Mesenchymal stem cell (in vitro differentiated cells and primary cell): ENCODE results near the gene MPRIP.

Source experiments
- DNase-seq: peaks from one replicate; pipeline ENCODE4 v3.0.0-alpha.2; 2013
- H2AFZ ChIP-seq: one replicate; pipeline ENCODE4 v1.6.1; 2013; ENCODE audit warnings: low read depth, mild to moderate bottlenecking, control low read depth, inconsistent platforms, low read length, moderate library complexity
- H2AK5ac ChIP-seq: 2 replicates; pipeline ENCODE4 v1.6.1; 2013; ENCODE audit warnings: low read length, moderate library complexity, mild to moderate bottlenecking, inconsistent platforms; ENCODE audit not compliant: severe bottlenecking
- H2BK120ac ChIP-seq: one replicate; pipeline ENCODE4 v1.6.1; 2013; ENCODE audit warnings: low read depth, mild to moderate bottlenecking, inconsistent platforms, low read length, moderate library complexity
- H2BK12ac ChIP-seq, 2 experiments: one replicate each; pipeline ENCODE4 v1.6.1; 2013; ENCODE audit warnings: inconsistent platforms in 2 of 2, low read length in 2 of 2, mild to moderate bottlenecking in 2 of 2, moderate library complexity in 2 of 2, control low read depth in 1 of 2
- H2BK15ac ChIP-seq: one replicate; pipeline ENCODE4 v1.6.1; 2013; ENCODE audit warnings: mild to moderate bottlenecking, low read depth, inconsistent platforms; ENCODE audit not compliant: poor library complexity, severe bottlenecking
- H2BK5ac ChIP-seq: 2 replicates; pipeline ENCODE4 v1.6.1; 2013; ENCODE audit warnings: low read depth, mild to moderate bottlenecking, low read length, control low read depth, inconsistent platforms; ENCODE audit not compliant: poor library complexity, severe bottlenecking
- H3K14ac ChIP-seq, 2 experiments: one replicate each; pipeline ENCODE4 v1.6.1; 2013; ENCODE audit warnings: inconsistent platforms in 2 of 2, low read length in 2 of 2, control low read depth in 1 of 2, mild to moderate bottlenecking in 1 of 2, moderate library complexity in 1 of 2
- H3K18ac ChIP-seq, 2 experiments: one replicate each; pipeline ENCODE4 v1.6.1; 2013; ENCODE audit warnings: inconsistent platforms in 2 of 2, low read length in 2 of 2, control low read depth in 1 of 2, low read depth in 1 of 2, mild to moderate bottlenecking in 1 of 2
- H3K23ac ChIP-seq, 2 experiments: one replicate each; pipeline ENCODE4 v1.6.1; 2013; ENCODE audit warnings: inconsistent platforms in 2 of 2, low read length in 2 of 2, mild to moderate bottlenecking in 2 of 2, moderate library complexity in 2 of 2, control low read depth in 1 of 2
- H3K27ac ChIP-seq: 2 replicates; pipeline ENCODE4 v1.5.1; 2013; ENCODE audit warnings: mild to moderate bottlenecking, moderate library complexity, low read length, control low read depth, inconsistent platforms; ENCODE audit not compliant: poor library complexity, severe bottlenecking
- H3K27me3 ChIP-seq, 2 experiments: 2 replicates each; pipeline versions ENCODE4 v1.6.1 to v1.7.0; 2013; ENCODE audit warnings: low read length in 2 of 2, mild to moderate bottlenecking in 2 of 2, moderate library complexity in 2 of 2, control low read depth in 1 of 2, inconsistent platforms in 1 of 2; ENCODE audit not compliant: control insufficient read depth in 1 of 2, insufficient read depth in 1 of 2
- H3K36me3 ChIP-seq, 2 experiments: 2 replicates each; pipeline versions ENCODE4 v1.6.1 to v1.7.0; 2013; ENCODE audit warnings: low read length in 2 of 2, control low read depth in 1 of 2, inconsistent platforms in 1 of 2, low read depth in 1 of 2, mild to moderate bottlenecking in 1 of 2; ENCODE audit not compliant: insufficient read depth in 2 of 2, control insufficient read depth in 1 of 2
- H3K4ac ChIP-seq, 2 experiments: one replicate each; pipeline ENCODE4 v1.6.1; 2013; ENCODE audit warnings: inconsistent platforms in 2 of 2, low read length in 2 of 2, mild to moderate bottlenecking in 2 of 2, moderate library complexity in 2 of 2, control low read depth in 1 of 2, low read depth in 1 of 2
- H3K4me1 ChIP-seq: 2 replicates; pipeline ENCODE4 v1.6.1; 2013; ENCODE audit warnings: low read depth, low read length, control low read depth; ENCODE audit not compliant: control insufficient read depth, insufficient read depth
- H3K4me2 ChIP-seq: 2 replicates; pipeline ENCODE4 v1.6.1; 2013; ENCODE audit warnings: low read length, mild to moderate bottlenecking, inconsistent platforms; ENCODE audit not compliant: poor library complexity, severe bottlenecking
- H3K4me3 ChIP-seq, 2 experiments: 2 replicates each; pipeline versions ENCODE4 v1.5.1 to v1.7.0; 2013; ENCODE audit warnings: low read length in 2 of 2, mild to moderate bottlenecking in 2 of 2, control low read depth in 1 of 2, low read depth in 1 of 2; ENCODE audit not compliant: insufficient read depth in 1 of 2
- H3K79me1 ChIP-seq: replicated peaks from 2 replicates; pipeline ENCODE4 v1.6.1; 2013; ENCODE audit warnings: mild to moderate bottlenecking, control low read depth, low read length, inconsistent platforms; ENCODE audit not compliant: poor library complexity, severe bottlenecking
- H3K9ac ChIP-seq: 2 replicates; pipeline ENCODE4 v1.7.0; 2013; ENCODE audit warnings: mild to moderate bottlenecking, low read length, moderate library complexity
- H3K9me3 ChIP-seq: 2 replicates; pipeline ENCODE4 v1.7.0; 2013; ENCODE audit warnings: mild to moderate bottlenecking, low read length; ENCODE audit not compliant: control insufficient read depth
- H4K8ac ChIP-seq: one replicate; pipeline ENCODE4 v1.6.1; 2013; ENCODE audit warnings: inconsistent platforms, mild to moderate bottlenecking, low read length, moderate library complexity
- H4K91ac ChIP-seq: one replicate; pipeline ENCODE4 v1.6.1; 2013; ENCODE audit warnings: mild to moderate bottlenecking, low read length, inconsistent platforms
- WGBS: methylation state at CpG from one replicate; pipeline ENCODE4 v1.1.7; 2013; ENCODE audit warnings: mixed read lengths; 5-methylcytosine and 5-hydroxymethylcytosine counted together

MPRIP gene

GRCh38 chr17:17058304-17058703, 16.0 kb downstream of the MPRIP start:
- Histone ChIP-seq H2AK5ac (no peak overlapping the region), H3K36me3 (peaks cover 24 to 38% of the 10 kb centered on the region in 2 experiments), H3K14ac (no peak overlapping the region), H3K18ac (no peak overlapping the region), H2BK120ac (no peak overlapping the region), H4K91ac (no peak overlapping the region), H3K27me3 (no peaks in the 10 kb centered on the region), H3K4me2 (no peak overlapping the region), H4K8ac (no peak overlapping the region), H3K9me3 (no peaks in the 10 kb centered on the region), H2BK12ac (no peak overlapping the region), H3K4me3 (no peak overlapping the region), H3K27ac (no peak overlapping the region), H3K4me1 (peaks cover 8% of the 10 kb centered on the region), H2BK5ac (no peak overlapping the region), H2AFZ (no peak overlapping the region), H3K23ac (no peak overlapping the region), H3K4ac (no peak overlapping the region), H3K9ac (no peak overlapping the region), H2BK15ac (no peak overlapping the region), H3K79me1 (peaks cover 32% of the 10 kb centered on the region)
- no peak for DNase-seq
- WGBS, result 96% methylated on average over 5 of the region's 6 CpGs

- H2AFZ ChIP-seq, result no peak overlapping the region
- no peak for DNase-seq
- peaks cover 24 to 38% of the 10 kb centered on the region in 2 experiments for H3K36me3 ChIP-seq
- peaks cover 32% of the 10 kb centered on the region for H3K79me1 ChIP-seq
- no peak overlapping the region for H4K8ac ChIP-seq
- no peak overlapping the region for H2BK15ac ChIP-seq
- no peak overlapping the region for H3K9ac ChIP-seq
- H3K4me1 ChIP-seq, result peaks cover 13% of the 10 kb centered on the region
- no peak overlapping the region for H2BK5ac ChIP-seq
- H4K91ac ChIP-seq, result no peak overlapping the region
- H3K4ac ChIP-seq, result no peak overlapping the region
- H3K18ac ChIP-seq, result no peak overlapping the region
- no peak overlapping the region for H2BK120ac ChIP-seq
- H3K27me3 ChIP-seq, result no peaks in the 10 kb centered on the region
- WGBS, result 91% methylated on average over 9 of the region's 10 CpGs
- H3K9me3 ChIP-seq, result no peaks in the 10 kb centered on the region
- H3K14ac ChIP-seq, result no peak overlapping the region
- no peak overlapping the region for H3K23ac ChIP-seq
- H2AK5ac ChIP-seq, result no peak overlapping the region
- H3K4me2 ChIP-seq, result no peak overlapping the region
- H3K27ac ChIP-seq, result no peak overlapping the region
- no peak overlapping the region for H3K4me3 ChIP-seq
- H2BK12ac ChIP-seq, result no peak overlapping the region
These were observed 17.1 kb downstream of the MPRIP start for GRCh38 chr17:17059301-17059890.

DNA sequence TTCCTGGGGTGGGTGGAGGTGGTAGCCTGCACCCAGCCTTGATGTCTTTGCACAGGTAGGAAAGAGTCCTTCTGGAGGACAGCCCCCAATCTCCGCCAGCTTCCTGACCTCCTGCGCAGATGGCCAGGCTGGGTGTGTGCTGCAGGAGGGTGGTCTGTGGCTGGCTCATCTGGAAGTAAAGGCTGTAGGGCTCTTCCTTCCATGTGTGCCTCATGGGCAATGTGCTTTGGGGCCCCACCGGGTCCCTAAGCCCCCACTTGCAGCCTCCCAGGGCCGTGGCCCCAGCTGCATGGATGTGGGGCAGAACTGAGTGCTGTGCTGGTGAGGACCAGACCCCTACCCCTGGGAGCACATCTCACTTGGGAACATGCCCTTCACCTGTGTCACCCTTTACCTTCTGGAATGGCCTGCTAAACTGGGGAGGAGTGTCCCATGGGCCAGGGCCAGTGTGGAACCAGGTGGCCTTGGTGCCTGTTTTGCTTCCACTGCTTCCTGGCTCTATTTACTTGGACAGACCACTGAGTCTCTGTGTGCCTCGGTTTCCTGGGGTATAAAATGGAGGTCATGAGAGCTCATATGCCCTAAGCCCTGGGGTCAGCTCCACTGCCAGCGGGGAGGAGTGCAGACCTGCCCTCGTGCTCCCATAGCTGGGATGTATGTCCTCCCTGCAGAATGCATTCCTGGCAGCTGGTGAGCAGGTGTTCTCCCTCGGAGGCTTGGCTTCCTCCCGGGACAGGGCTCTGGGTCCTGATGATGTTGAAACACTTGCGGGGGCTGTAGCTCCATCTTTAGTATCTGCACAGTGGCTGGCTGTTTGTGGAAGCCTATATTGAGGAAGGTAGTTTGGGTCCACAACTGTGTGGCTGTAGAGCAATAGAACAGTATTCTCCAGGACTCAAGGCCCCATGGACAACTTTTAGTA, 18.0 kb downstream of the MPRIP start:
- Histone ChIP-seq H3K18ac (peak overlapping the region in 1 of 2 experiments; percentile 14), H2AK5ac (no peak overlapping the region), H3K9me3 (no peaks in the 10 kb centered on the region), H2BK15ac (no peak overlapping the region), H2BK120ac (no peak overlapping the region), H2AFZ (no peak overlapping the region), H3K27ac (no peak overlapping the region), H3K14ac (no peak overlapping the region), H3K36me3 (peaks cover 22 to 38% of the 10 kb centered on the region in 2 experiments), H3K9ac (no peak overlapping the region), H3K4me1 (peaks cover 13% of the 10 kb centered on the region), H3K27me3 (no peaks in the 10 kb centered on the region), H2BK5ac (no peak overlapping the region), H4K91ac (no peak overlapping the region), H3K4me2 (no peak overlapping the region), H3K79me1 (peaks cover 28% of the 10 kb centered on the region), H4K8ac (no peak overlapping the region), H3K4me3 (no peak overlapping the region), H3K23ac (no peak overlapping the region), H2BK12ac (no peak overlapping the region), H3K4ac (no peak overlapping the region)
- DNase-seq, result no peak
- WGBS, result 91% methylated on average over 10 of the region's 10 CpGs

- H3K18ac ChIP-seq, result peak overlapping the region in 1 of 2 experiments; percentile 14
- H3K4me1 ChIP-seq, result peaks cover 13% of the 10 kb centered on the region
- H4K91ac ChIP-seq, result no peak overlapping the region
- no peak overlapping the region for H3K4me3 ChIP-seq
- no peak overlapping the region for H3K4me2 ChIP-seq
- DNase-seq, result no peak
- H3K36me3 ChIP-seq, result peaks cover 22 to 38% of the 10 kb centered on the region in 2 experiments
- WGBS, result 88% methylated on average over 5 of the region's 5 CpGs
- no peak overlapping the region for H2BK5ac ChIP-seq
- H3K27ac ChIP-seq, result no peak overlapping the region
- no peak overlapping the region for H4K8ac ChIP-seq
- no peak overlapping the region for H2AK5ac ChIP-seq
- no peak overlapping the region for H2AFZ ChIP-seq
- H3K23ac ChIP-seq, result no peak overlapping the region
- no peaks in the 10 kb centered on the region for H3K9me3 ChIP-seq
- no peaks in the 10 kb centered on the region for H3K27me3 ChIP-seq
- no peak overlapping the region for H2BK120ac ChIP-seq
- H2BK12ac ChIP-seq, result no peak overlapping the region
- H3K9ac ChIP-seq, result no peak overlapping the region
- no peak overlapping the region for H2BK15ac ChIP-seq
- H3K79me1 ChIP-seq, result peaks cover 28% of the 10 kb centered on the region
- no peak overlapping the region for H3K14ac ChIP-seq
- H3K4ac ChIP-seq, result no peak overlapping the region
These were observed 18.7 kb downstream of the MPRIP start for GRCh38 chr17:17060930-17061329.
